ENCODE data around the gene TMEM129. TPM values are rescaled to one million over a fixed set of nuclear protein-coding genes. Genes with fewer than 3 reads are reported as not detected.

Gene TMEM129
- polyA plus RNA-seq, 10 donors, result 14.6 to 27.8 (median 22.0) TPM

- no peak for DNase-seq
These were observed 50.8 kb downstream of the TMEM129 start for GRCh38 chr4:1670279-1670678.

GRCh38 chr4:1669850-1670249, 51.3 kb downstream of the TMEM129 start:
- no peak for DNase-seq

- no peak for DNase-seq
These were observed 51.9 kb downstream of the TMEM129 start for GRCh38 chr4:1669270-1669669.

DNA sequence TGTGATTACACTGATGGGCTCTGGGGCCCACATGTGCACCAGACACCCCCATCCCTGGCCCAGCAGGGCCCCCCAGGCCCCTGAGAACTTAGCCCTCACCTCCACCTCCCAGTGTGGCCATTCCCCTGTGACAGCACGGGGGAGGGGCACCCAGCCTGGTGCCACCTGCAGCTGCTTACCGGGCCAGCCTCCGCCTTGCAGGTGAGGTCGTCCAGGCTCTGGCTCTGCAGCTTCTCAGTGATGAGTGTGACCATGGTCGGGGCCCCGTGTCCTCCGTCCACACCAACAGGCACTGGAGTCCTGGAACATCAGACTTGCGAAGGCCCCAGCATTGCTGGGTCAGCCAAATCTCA, 52.7 kb downstream of the TMEM129 start:
- no peak for DNase-seq

DNA sequence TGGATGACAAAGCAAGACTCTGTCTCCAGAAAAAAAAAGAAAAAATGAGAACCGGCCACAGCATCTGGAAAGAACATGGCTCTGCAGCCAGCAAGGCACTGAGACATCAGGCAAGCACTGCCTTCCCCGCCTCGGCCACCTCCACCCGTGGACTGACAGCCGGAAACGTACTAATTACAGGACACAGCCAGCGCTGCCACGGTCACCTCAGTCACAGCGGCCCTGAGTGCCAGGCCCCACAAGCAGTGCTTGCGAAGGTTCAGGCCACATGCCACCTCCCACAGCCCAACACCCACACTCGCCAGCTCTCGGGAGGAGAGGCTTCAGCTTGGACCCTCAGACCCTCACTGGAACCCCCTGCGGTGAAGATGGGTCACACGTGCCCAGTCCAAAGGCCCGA, 53.9 kb downstream of the TMEM129 start:
- DNase-seq, result no peak

DNA sequence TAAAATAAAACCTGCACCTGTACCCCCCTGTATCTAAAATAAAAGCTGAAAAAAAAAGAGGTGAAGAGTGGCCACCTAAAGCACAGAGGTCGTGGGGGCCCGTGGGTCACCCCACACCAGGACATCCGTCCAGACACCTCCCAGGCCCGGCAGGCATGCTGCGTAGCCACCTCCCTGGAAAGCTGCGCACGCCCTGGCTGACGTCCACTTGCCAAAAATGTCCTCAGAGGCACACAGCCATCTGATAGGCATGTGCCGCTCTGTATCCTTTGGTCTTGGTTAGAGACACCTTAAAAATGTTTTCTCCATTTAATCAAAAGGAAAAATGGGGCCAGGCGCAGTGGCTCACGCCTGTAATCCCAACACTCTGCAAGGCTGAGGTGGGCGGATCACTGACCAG, 54.7 kb downstream of the TMEM129 start:
- DNase-seq, result no peak

Other genes with a start within 250 kb of the TMEM129 start
- 1 to 10 TPM in 9 of 10 donors, under 1 TPM in 1; 0.92 to 1.6 (median 1.2) TPM for gene FAM53A, start 37.0 kb downstream of the TMEM129 start, polyA plus RNA-seq (ENCODE audit: insufficient read length in 10 of 10)
- gene SLBP, start 9.0 kb downstream of the TMEM129 start, polyA plus RNA-seq (ENCODE audit: insufficient read length in 10 of 10), result 10 to 100 TPM; 34.8 to 57.7 (median 38.8) TPM
- 10 to 100 TPM; 17.2 to 39.8 (median 26.8) TPM for gene TACC3, start 198 bp upstream of the TMEM129 start, polyA plus RNA-seq (ENCODE audit: insufficient read length in 10 of 10)
- 10 to 100 TPM in 2 of 10 donors, 1 to 10 TPM in 4, under 1 TPM in 4; 0.56 to 15.4 (median 1.2) TPM for gene FGFR3, start 72.0 kb upstream of the TMEM129 start, polyA plus RNA-seq (ENCODE audit: insufficient read length in 10 of 10)
- gene LETM1, start 134.8 kb upstream of the TMEM129 start, polyA plus RNA-seq (ENCODE audit: insufficient read length in 10 of 10), result 10 to 100 TPM; 12.1 to 16.3 (median 14.7) TPM
- 10 to 100 TPM; 37.1 to 61.6 (median 49.4) TPM for gene NSD2, start 150.1 kb upstream of the TMEM129 start, polyA plus RNA-seq (ENCODE audit: insufficient read length in 10 of 10)

Measured in muscle of back (tissue), 11 donors.